ENCODE measurements around the gene ZNF433.
"Not testable (repeated sequence)": the region's sequence is repeated elsewhere in the genome, so short reads cannot be mapped to it uniquely, and the experiment has no call there.

Gene ZNF433

DNA sequence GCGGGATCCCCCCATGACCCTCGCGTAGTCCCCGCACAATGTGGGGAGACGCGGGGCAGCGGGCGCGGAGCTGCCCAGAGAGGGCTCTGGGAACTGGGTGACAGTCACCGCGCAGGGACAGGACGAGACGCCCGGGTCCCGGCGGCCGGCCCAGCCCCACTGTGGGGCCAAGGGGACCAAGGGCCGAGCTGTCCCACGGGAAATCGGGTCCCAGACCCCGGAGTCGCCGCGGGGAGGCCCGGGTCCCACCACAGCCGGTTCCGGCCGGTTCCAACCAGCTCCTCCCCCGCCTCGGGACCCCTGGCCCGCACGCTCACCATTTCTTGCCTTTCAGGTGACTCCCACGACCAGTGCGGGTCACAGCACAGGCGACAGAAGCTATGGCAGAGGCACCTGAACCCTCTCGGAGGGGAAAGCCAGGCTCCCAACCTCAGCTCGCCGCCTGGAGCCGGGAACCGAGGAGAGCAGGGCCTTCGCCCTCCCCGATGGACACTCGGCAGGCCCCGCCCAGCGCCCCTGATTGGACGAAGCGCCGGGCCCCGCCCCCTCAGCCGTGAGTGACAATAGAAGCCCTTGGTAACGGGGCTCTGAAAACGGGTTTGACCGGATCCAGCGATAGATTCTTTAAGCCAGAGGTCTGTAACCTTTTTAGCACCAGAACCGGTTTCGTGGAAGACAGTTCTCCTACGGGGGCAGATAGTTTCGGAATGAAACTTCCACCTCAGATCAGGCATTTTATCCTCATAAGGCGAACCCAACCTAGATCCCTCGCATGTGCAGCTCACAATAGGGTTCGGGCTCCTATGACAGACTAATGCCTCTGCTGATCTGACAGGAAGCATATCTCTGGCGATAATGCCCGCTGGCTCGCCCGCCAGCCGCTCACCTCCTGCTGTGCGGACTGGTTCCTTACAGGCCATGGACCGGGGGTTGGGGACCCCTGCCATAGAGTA is at the start of gene ZNF433:
Gene ZNF433 (minus strand): TSS at position 460 of the 953 bp plus-strand sequence. CDS start 140 bp downstream, at position 320.
- no peak for DNase-seq

DNA sequence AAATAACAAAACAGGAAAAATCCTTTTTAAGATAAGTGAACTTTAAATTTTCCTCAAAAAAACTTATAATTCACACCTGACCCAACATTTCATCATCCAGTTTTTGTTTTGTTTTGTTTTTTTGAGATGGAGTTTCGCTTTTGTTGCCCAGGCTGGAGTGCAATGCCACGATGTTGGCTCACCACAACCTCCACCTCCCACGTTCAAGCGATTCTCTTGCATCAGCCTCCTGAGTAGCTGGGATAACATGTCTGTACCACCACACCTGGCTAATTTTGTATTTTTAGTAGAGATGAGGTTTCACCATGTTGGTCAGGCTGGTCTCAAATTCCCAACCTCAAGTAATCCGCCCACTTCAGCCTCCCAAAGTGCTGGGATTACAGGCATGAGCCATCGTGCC is 47.9 kb upstream of the ZNF433 start:
- not testable (repeated sequence) for DNase-seq

DNA sequence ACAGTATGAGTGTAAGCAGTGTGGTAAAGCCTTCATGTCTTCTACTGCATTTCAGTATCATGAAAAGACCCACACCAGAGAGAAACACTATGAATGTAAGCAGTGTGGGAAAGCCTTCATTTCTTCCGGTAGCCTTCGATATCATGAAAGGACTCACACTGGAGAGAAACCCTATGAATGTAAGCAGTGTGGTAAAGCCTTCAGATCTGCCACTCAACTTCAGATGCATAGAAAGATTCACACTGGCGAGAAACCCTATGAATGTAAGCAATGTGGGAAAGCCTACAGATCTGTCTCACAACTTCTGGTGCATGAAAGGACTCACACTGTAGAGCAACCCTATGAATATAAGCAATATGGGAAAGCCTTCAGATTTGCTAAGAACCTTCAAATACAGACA is 41.9 kb upstream of the ZNF433 start:
- DNase-seq, result no peak

GRCh38 chr19:12076331-12076730 is 40.9 kb upstream of the ZNF433 start:
- not testable (repeated sequence) for DNase-seq

DNA sequence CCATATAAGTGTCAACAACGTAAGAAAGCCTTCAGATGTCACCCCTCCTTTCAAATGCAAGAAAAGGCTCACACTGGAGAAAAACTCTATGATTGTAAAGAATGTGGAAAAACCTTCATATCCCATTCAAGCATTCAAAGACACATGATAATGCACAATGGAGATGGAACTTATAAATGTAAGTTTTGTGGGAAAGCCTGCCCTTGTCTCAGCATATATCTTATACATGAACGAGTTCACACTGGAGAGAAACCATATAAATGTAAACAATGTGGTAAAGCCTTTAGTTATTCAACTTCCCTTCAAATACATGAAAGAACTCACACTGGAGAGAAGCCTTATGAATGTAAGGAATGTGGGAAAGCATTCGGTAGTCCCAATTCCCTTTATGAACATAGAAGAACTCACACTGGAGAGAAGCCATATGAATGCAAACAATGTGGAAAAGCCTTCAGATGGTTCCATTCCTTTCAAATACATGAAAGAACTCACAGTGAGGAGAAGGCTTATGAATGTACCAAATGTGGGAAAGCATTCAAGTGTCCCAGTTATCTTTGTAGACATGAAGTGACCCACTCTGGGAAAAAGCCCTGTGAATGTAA is 40.2 kb upstream of the ZNF433 start:
- DNase-seq, result no peak

DNA sequence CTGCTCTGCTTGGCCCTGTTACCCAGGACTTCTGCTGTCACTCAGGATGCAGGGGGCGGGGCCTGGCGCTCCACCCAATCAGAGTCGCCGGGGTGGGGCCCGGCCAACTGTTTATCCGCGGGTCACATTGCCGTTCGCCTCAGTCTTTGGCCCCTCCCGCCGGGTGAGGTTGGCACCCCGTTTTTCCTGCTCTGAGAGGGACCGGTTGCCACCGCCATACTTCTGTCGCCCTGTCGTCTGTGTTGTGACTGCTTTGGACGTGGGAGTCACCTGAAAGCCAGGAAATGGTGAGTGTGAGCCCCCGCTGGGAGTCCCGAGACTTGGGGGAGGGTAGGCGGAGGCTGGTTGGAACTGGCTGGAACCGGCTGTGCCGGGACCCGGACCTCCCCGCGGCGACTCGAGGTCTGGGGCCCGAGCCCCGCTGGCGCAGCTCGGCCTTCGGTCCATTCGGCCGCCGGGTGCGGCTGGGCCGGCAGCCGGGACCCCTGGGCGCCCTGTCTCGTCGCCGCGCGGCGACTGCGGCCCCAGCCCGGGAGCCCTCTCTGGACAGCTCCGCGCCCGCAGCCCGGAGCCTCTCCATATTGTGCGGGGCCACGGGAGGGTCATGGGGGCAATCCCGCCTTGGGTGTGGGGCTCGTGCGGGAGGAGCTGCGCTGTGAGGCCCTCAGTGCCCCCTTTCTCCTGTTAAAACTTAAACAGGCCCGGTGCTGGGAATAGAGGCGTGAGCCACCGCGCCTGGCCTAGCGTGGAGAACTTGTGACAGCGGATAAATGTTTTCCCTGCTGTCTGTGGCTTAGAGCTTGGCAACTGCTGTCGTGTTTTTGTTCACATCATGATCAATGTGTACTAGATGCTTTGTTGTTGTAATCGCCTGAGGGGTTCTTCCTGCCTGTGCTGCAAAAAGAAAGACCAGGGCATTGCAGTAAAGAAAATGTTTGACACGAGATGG is 29.4 kb upstream of the ZNF433 start, which contains the start of gene ZNF844:
Gene ZNF844 (plus strand): TSS at position 142 of the 949 bp plus-strand sequence. CDS start 143 bp downstream, at position 285.
- DNase-seq, result no peak

DNA sequence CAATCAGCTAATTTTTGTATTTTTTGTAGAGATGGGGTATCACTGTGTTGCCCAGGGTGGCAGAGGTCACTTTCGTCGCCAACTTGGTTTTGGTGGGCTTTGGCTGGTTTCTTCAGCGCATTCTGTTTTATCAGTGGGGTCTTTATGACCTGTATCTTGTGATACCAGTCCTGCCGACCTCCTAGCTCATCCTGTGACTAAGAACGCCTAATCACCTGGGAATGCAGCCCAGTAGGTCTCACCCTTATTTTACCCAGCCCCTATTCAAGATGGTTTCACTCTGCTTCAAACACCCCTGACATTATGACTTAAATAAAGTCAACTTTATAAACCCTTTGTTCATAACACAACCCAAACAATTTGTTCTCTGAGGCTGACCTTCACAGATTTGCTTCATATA is 20.3 kb upstream of the ZNF433 start:
- DNase-seq, result no peak

GRCh38 chr19:12052497-12053169 is 17.2 kb upstream of the ZNF433 start, which contains the start of gene ZNF878:
Gene ZNF878 (minus strand): TSS chr19:12052961. CDS start chr19:12052801, 160 bp downstream.
- no peak for DNase-seq

GRCh38 chr19:12052091-12052496 is 16.6 kb upstream of the ZNF433 start:
- DNase-seq, result no peak

GRCh38 chr19:12047868-12048267 is 12.4 kb upstream of the ZNF433 start:
- DNase-seq, result no peak

GRCh38 chr19:12043752-12044422 is 8.4 kb upstream of the ZNF433 start:
- no peak for DNase-seq

DNA sequence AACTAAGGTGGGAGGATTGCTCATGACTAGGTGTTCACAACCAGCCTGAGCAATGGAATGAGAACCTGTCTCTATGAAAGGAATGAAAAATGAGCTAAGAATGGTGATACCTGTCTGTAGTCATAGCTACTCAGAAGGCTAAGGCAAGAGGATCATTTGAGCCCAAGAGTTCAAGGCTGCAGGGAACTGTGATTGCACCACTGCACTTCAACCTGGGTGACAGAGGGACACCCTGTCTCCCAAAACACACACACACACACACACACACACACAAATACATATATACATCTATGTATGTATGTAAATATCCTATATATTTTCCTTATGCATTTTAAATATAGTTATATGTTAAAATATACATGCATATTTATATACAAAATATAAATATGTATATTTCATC is 7.4 kb upstream of the ZNF433 start:
- no peak for DNase-seq

GRCh38 chr19:12034620-12035019 is 859 bp downstream of the ZNF433 start:
- no peak for DNase-seq

- DNase-seq, result no peak
Observed at GRCh38 chr19:12034198-12034597, 1.3 kb downstream of the ZNF433 start.

GRCh38 chr19:12015753-12016116 is 19.7 kb downstream of the ZNF433 start:
- no peak for DNase-seq

DNA sequence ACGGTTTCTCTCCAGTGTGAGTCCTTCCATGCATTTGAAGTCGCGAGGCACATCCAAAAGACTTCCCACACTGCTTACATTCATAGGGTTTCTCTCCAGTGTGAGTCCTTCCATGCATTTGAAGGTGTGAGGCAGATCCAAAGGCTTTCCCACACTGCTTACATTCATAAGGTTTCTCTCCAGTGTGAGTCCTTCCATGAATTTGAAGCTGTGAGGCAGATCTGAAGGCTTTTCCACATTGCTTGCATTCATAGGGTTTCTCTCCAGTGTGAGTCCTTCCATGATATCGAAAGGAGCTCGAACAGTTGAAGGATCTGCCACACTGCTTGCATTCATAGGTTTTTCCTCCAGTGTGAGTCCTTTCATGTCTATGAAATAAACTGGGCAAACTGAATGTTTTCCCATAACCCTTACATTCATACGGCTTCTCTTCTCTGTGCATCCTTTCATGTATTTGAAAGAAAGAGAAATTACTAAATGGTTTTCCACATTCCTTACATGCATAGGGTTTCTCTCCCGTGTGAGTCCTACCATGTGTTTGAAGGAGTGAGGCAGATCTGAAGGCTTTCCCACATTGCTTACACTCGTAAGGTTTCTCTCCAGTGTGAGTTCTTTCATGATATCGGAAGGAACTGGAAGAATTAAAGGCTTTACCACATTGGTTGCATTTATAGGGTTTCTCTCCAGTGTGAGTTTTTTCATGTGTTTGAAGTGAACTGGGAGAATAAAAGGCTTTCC is 20.3 kb downstream of the ZNF433 start:
- no peak for DNase-seq

DNA sequence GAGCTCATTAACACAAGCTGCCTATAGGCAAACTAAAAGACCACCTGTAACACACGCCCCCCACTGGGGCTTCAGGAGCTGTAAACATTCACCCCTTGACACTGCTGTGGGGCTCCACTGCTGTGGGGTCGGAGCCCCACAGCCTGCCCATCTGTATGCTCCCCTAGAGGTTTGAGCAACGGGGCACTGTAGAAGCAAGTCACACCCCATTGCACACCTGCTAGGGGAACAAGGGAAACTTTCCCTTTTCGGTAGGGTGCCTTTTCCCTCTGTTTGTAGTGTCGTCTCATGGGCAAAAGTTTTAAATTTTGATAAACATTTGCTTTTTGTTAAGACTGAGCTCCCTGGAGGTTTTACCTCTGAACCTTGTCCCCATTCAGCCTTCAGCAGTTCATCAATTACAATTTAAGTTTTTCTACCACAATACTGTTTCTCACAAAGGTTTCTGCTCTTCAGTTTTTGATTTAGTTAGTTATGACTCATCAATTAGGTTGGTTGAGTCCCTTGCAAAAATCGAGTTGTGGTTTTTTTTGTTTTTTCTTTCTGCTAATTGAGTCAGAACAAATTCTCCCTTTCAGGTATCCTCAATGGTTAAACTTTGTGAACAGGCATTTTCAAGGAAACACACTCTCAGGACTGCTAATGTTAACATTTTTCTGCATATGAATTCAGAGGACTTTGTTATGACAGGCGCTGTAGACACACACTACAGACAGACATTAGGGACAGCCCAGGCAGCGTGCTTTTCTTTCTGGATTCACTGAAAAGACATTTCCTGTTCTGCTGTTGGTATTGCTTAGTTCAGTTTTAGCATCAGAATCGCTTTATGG is 35.1 kb downstream of the ZNF433 start:
- no peak for DNase-seq

- no peak for DNase-seq
Observed at GRCh38 chr19:11995174-11995573, 40.3 kb downstream of the ZNF433 start.

DNA sequence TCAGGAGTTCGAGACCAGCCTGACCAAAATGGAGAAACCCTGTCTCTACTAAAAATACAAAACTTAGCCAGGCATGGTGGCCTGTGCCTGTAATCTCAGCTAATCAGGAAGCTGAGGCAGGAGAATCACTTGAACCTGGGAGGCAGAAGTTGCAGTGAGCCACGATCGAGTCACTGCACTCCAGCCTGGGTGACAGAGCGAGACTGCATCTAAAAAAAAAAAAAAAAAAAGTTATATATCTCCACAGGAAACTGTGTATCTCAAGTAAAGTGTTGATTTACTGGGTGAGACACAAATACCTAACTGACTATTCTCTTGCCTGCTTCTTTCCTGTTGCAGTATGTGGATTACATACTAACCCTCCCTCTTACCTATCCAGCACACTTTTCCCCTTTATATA is 43.6 kb downstream of the ZNF433 start:
- not testable (repeated sequence) for DNase-seq

DNA sequence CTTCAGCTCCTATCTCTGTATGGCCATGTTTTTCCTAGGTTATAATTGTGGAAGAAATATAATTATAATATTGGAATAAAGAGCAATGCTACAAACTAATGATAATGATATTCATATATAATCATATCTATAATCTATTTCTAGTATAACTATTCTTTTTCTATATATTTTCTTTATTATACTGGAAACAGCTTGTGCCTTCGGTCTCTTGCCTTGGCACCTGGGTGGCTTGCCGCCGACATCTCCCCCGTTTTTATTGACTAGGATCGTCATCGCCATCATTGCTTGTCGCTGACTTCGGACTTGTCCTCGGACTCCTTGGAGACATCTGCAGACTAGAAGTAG is 46.4 kb downstream of the ZNF433 start:
- DNase-seq, result no peak

Measured in NCI-H1694 (cell line).